Erythroblast (primary cell): ENCODE results near the gene ZNF429.
"Not testable (repeated sequence)": the region's sequence is repeated elsewhere in the genome, so short reads cannot be mapped to it uniquely, and the experiment has no call there.

Experiments used
- GATA1 ChIP-seq: IDR thresholded peaks from 2 replicates; pipeline ENCODE4 v1.6.1; 2011; ENCODE audit warnings: low read depth, mild to moderate bottlenecking, control low read depth, low read length, moderate library complexity
- POLR2A ChIP-seq: IDR thresholded peaks from 2 replicates; pipeline ENCODE4 v1.6.1; 2011; ENCODE audit warnings: mild to moderate bottlenecking, low read length

GRCh38 chr19:21536741-21537290 lies 31.4 kb downstream of the ZNF429 start:
- TF ChIP-seq POLR2A, GATA1: not testable (repeated sequence)
